K562 (cell line): ENCODE measurements around the gene COA3. TPM values are rescaled to one million over a fixed set of nuclear protein-coding genes. Genes with fewer than 3 reads are reported as not detected.

ENCODE experiments used
- CREB1 ChIP-seq, 2 experiments: sonication (generic) in 1 of 2; formaldehyde crosslinking in 1 of 2; IDR thresholded peaks; 2 replicates each; pipeline versions ENCODE4 v1.6.1 to v1.8.0; 2012 to 2022; ENCODE audit warnings: inconsistent platforms in 1 of 2, mild to moderate bottlenecking in 1 of 2, missing genetic modification reagents in 1 of 2, moderate library complexity in 1 of 2
- FOXK2 ChIP-seq, 2 experiments: fragments of 450-650 bp; IDR thresholded peaks in 1 of 2; conservative IDR thresholded peaks in 1 of 2; 2 replicates each; pipeline ENCODE4 v1.6.1; 2016; ENCODE audit warnings: low read depth in 2 of 2, mild to moderate bottlenecking in 1 of 2
- JUN ChIP-seq, 2 experiments: sonication (generic) in 1 of 2; formaldehyde crosslinking in 1 of 2; IDR thresholded peaks; 2 replicates each; pipeline versions ENCODE4 v1.6.1 to v1.8.0; 2012 to 2022; ENCODE audit warnings: borderline replicate concordance in 2 of 2, mild to moderate bottlenecking in 2 of 2, improper control_type of control experiment in 1 of 2, low read depth in 1 of 2, low read length in 1 of 2, missing genetic modification reagents in 1 of 2
- KDM1A ChIP-seq, 2 experiments: fragments of 450-650 bp; IDR thresholded peaks; 2 replicates each; pipeline ENCODE4 v1.6.1; 2016; ENCODE audit warnings: mild to moderate bottlenecking in 2 of 2
- MYC ChIP-seq, 2 experiments: fragments of 250-450 bp in 1 of 2; sonication (Bioruptor Pico) in 1 of 2; IDR thresholded peaks; 2 replicates each; pipeline versions ENCODE4 v1.5.1 to v1.6.1; 2012 to 2021; ENCODE audit warnings: low read depth in 2 of 2, borderline replicate concordance in 1 of 2, improper control_type of control experiment in 1 of 2, low read length in 1 of 2, mild to moderate bottlenecking in 1 of 2, moderate library complexity in 1 of 2
- NR2C1 ChIP-seq, 2 experiments: fragments of 450-650 bp; IDR thresholded peaks; 2 replicates each; pipeline ENCODE4 v1.6.1; 2017; ENCODE audit warnings: mild to moderate bottlenecking in 2 of 2, antibody characterized with exemption in 1 of 2, inconsistent platforms in 1 of 2, missing compliant biosample characterization in 1 of 2, missing genetic modification characterization in 1 of 2
- PHF20 ChIP-seq: fragments of 450-650 bp; IDR thresholded peaks from 2 replicates; pipeline ENCODE4 v1.6.1; 2018; ENCODE audit not compliant: partially characterized antibody
- POLR2AphosphoS2 ChIP-seq: IDR thresholded peaks from 2 replicates; pipeline ENCODE4 v1.6.1; 2012; ENCODE audit warnings: low read length, improper control_type of control experiment
- PRPF4 ChIP-seq: fragments of 200-400 bp; formaldehyde crosslinking; IDR thresholded peaks from one replicate; pipeline ENCODE4 v1.6.1; 2017; ENCODE audit warnings: low read length, low read depth, mild to moderate bottlenecking; ENCODE audit not compliant: insufficient read depth, poor library complexity, severe bottlenecking
- SMARCE1 ChIP-seq: fragments of 450-650 bp; IDR thresholded peaks from 2 replicates; pipeline ENCODE4 v1.7.1; 2016; ENCODE audit warnings: mild to moderate bottlenecking
- SREBF1 ChIP-seq: fragments of 150-350 bp; IDR thresholded peaks from 2 replicates; pipeline ENCODE4 v1.6.1; 2014; ENCODE audit warnings: antibody characterized with exemption, low read depth, low read length, borderline replicate concordance
- USF1 ChIP-seq: sonication (generic); formaldehyde crosslinking; IDR thresholded peaks from 2 replicates; pipeline ENCODE4 v1.9.0; 2022; ENCODE audit warnings: mild to moderate bottlenecking, missing genetic modification reagents
- ZKSCAN1 ChIP-seq: fragments of 150-350 bp; IDR thresholded peaks from 2 replicates; pipeline ENCODE4 v1.6.1; 2016; ENCODE audit warnings: low read depth, low read length
- ZNF197 ChIP-seq: fragments of 200-800 bp; sonication (Bioruptor generic); IDR thresholded peaks from 2 replicates; pipeline ENCODE4 v1.6.1; 2016; ENCODE audit warnings: low read depth, missing genetic modification characterization, missing compliant biosample characterization
- ZNF224 ChIP-seq: sonication (generic); formaldehyde crosslinking; IDR thresholded peaks from 2 replicates; pipeline ENCODE4 v1.8.0; 2022; ENCODE audit warnings: mild to moderate bottlenecking, missing genetic modification reagents
- polyA plus RNA-seq, 8 experiments: library from polyadenylated mRNA; depleted of rRNA in 4 of 8; stranded (reverse) in 5 of 8; unstranded in 3 of 8; fragments of >200 nt; fragmentation: Nextera tagmentation in 2 of 8; fragmentation: Illumina TruSeq in 1 of 8; extraction: Ambion mirVana in 2 of 8; extraction: Trizol in 1 of 8; gene quantifications; 2 replicates each; pipeline versions ENCODE4 v1.2.1 to v1.2.3, GENCODE V29; 2011 to 2014; ENCODE audit warnings: inconsistent platforms in 1 of 8, missing spikeins in 1 of 8
- total RNA-seq, 7 experiments: library from RNA; depleted of rRNA in 6 of 7; stranded (reverse); fragments of >200 nt in 6 of 7; fragmentation: Illumina TruSeq in 2 of 7; extraction: Trizol in 2 of 7; gene quantifications; 2 replicates each; pipeline versions ENCODE4 v1.2.1 to v1.2.3, GENCODE V29; 2011 to 2021; ENCODE audit warnings: low replicate concordance in 1 of 7
- TF ChIP-seq, protein P1 (sequence below): sonication (generic); formaldehyde crosslinking; IDR thresholded peaks from 2 replicates; pipeline ENCODE4 v1.8.1; 2023; ENCODE audit warnings: missing genetic modification reagents, mild to moderate bottlenecking, borderline replicate concordance
- TF ChIP-seq, protein P2 (sequence below): fragments of 200-800 bp; sonication (Bioruptor generic); IDR thresholded peaks from 2 replicates; pipeline ENCODE4 v1.6.1; 2017; ENCODE audit warnings: missing genetic modification characterization, missing compliant biosample characterization

Gene COA3
- total and polyA plus RNA-seq, 9 of the 15 experiments (the other 6 are each of a cell fraction or from before 2014, with no cell fraction given), result 49.6 to 153 (median 61.4) TPM

GRCh38 chr17:42832934-42833766, 34.6 kb upstream of the COA3 start, which contains the start of gene PSME3 (continued):
- TF ChIP-seq JUN (IDR thresholded peaks at IDR 0.05; ENCODE audit: borderline replicate concordance, low read depth, low read length) (peak; percentile 81; the same call in 1 of the 2 replicates), JUN (CRISPR knock-in tag; IDR thresholded peaks at IDR 0.05; ENCODE audit: borderline replicate concordance) (0 out of 2 replicates have a peak, but pooled peaks have one; percentile 91), PRPF4 (peak; percentile 44), ZKSCAN1 (peak; percentile 61), SREBF1 (no peak), ZNF197 (CRISPR knock-in tag) (no peak), POLR2AphosphoS2 (no peak), FOXK2 (conservative IDR thresholded peaks at IDR 0.05 in 1 of 2, IDR thresholded peaks at IDR 0.05 in 1 of 2; ENCODE audit: low read depth in 2 of 2) (peak; percentile 98 to 99), CREB1 (IDR thresholded peaks at IDR 0.05) (peak; percentile 96), CREB1 (CRISPR knock-in tag; IDR thresholded peaks at IDR 0.05) (peak; percentile 98), KDM1A (IDR thresholded peaks at IDR 0.05) (peak; percentile 49 to 56; a peak in 2 of 4 replicates), USF1 (CRISPR knock-in tag) (peak; percentile 70), SMARCE1 (no peak), PHF20 (peak; percentile 100), NR2C1 (IDR thresholded peaks at IDR 0.05) (peak; percentile 84), NR2C1 (tag; IDR thresholded peaks at IDR 0.05) (peak; percentile 78), MYC (IDR thresholded peaks at IDR 0.05; ENCODE audit: low read depth, low read length) (peak; percentile 99), MYC (CRISPR knock-in tag; IDR thresholded peaks at IDR 0.05; ENCODE audit: borderline replicate concordance, low read depth) (peak; percentile 100), ZNF224 (CRISPR knock-in tag) (no peak)
- TF ChIP-seq, protein P1, sequence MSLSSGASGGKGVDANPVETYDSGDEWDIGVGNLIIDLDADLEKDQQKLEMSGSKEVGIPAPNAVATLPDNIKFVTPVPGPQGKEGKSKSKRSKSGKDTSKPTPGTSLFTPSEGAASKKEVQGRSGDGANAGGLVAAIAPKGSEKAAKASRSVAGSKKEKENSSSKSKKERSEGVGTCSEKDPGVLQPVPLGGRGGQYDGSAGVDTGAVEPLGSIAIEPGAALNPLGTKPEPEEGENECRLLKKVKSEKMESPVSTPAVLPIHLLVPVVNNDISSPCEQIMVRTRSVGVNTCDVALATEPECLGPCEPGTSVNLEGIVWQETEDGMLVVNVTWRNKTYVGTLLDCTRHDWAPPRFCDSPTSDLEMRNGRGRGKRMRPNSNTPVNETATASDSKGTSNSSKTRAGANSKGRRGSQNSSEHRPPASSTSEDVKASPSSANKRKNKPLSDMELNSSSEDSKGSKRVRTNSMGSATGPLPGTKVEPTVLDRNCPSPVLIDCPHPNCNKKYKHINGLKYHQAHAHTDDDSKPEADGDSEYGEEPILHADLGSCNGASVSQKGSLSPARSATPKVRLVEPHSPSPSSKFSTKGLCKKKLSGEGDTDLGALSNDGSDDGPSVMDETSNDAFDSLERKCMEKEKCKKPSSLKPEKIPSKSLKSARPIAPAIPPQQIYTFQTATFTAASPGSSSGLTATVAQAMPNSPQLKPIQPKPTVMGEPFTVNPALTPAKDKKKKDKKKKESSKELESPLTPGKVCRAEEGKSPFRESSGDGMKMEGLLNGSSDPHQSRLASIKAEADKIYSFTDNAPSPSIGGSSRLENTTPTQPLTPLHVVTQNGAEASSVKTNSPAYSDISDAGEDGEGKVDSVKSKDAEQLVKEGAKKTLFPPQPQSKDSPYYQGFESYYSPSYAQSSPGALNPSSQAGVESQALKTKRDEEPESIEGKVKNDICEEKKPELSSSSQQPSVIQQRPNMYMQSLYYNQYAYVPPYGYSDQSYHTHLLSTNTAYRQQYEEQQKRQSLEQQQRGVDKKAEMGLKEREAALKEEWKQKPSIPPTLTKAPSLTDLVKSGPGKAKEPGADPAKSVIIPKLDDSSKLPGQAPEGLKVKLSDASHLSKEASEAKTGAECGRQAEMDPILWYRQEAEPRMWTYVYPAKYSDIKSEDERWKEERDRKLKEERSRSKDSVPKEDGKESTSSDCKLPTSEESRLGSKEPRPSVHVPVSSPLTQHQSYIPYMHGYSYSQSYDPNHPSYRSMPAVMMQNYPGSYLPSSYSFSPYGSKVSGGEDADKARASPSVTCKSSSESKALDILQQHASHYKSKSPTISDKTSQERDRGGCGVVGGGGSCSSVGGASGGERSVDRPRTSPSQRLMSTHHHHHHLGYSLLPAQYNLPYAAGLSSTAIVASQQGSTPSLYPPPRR (CRISPR knock-in tag), result no peak
- TF ChIP-seq, protein P2, sequence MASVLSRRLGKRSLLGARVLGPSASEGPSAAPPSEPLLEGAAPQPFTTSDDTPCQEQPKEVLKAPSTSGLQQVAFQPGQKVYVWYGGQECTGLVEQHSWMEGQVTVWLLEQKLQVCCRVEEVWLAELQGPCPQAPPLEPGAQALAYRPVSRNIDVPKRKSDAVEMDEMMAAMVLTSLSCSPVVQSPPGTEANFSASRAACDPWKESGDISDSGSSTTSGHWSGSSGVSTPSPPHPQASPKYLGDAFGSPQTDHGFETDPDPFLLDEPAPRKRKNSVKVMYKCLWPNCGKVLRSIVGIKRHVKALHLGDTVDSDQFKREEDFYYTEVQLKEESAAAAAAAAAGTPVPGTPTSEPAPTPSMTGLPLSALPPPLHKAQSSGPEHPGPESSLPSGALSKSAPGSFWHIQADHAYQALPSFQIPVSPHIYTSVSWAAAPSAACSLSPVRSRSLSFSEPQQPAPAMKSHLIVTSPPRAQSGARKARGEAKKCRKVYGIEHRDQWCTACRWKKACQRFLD, result peak; percentile 92
